GM21737 (cell line): ENCODE measurements around the gene IL12A.

Experiments used
- ATAC-seq: cut with Tn5 transposase; IDR thresholded peaks from one replicate; pipeline ENCODE4 v1.9.1; 2021; ENCODE audit warnings: mild to moderate bottlenecking, moderate library complexity; ENCODE audit not compliant: unreplicated experiment

Gene IL12A

DNA sequence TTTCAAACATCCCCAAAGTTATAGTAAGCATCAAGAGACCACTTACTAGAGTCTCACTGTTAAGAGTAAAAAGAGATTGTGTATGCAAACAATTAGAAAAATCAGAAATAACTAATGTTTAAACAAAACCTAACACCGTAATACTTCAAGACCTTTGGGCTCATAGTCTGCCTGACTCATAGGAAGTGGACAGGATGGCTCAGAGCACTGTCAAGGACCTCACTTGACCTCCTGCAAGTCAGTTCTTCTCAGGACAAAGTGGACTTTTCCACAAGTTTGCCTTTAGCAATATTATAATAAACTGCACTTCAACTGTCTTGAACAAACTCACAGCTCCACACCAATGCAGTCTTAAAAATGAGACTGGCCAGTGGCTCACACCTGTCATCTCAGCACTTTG is 34.8 kb downstream of the IL12A start:
- no peak for ATAC-seq

DNA sequence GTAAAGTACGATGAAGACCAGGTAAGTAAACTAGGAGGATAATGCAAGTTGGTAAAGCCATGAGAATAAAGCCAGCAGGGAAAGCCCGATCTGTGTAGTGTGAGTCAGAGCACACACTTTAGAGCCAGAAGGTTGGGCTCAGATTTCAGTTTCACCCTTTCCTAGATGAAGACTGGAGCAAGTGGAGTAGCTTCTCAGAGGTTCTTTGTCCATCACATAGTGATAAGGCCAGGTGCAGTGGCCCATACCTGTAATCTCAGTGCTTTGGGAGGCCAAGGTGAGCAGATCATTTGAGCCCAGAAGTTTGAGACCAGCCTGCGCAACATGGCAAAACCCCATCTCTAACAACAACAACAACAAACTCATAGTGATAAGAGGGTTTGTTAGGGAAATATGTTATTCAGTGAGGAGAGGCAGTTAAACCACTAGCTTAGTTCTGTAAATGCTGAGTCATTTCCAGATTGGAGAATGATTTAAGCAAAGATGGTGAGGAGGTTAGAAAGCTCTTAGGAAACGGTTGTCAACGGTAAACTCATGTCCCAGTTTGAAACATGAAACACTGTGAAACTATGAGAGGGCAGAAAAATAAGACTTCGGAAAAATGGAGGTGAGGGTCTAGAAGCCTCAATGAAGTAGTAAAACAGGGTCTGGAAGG is 39.0 kb downstream of the IL12A start:
- ATAC-seq = peak; percentile 82

DNA sequence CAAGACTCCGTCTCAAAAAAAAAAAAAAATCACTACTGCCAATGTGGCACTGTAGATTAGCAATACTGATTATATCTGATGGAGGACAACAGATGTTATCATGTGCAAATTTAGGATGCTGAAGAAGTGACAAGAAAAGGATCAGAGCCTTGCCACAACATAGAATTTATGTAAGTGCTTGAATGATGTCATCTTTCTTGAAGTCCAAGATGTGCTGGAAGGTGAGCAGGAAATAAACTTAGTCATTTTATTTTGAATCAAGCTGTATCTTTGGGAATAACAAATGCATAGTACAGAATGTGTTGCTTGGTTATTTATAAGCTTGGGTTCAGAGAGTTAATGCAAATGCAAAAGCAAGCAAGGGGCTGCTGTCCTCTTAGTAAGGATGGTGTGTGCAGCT is 47.1 kb downstream of the IL12A start:
- no peak for ATAC-seq

DNA sequence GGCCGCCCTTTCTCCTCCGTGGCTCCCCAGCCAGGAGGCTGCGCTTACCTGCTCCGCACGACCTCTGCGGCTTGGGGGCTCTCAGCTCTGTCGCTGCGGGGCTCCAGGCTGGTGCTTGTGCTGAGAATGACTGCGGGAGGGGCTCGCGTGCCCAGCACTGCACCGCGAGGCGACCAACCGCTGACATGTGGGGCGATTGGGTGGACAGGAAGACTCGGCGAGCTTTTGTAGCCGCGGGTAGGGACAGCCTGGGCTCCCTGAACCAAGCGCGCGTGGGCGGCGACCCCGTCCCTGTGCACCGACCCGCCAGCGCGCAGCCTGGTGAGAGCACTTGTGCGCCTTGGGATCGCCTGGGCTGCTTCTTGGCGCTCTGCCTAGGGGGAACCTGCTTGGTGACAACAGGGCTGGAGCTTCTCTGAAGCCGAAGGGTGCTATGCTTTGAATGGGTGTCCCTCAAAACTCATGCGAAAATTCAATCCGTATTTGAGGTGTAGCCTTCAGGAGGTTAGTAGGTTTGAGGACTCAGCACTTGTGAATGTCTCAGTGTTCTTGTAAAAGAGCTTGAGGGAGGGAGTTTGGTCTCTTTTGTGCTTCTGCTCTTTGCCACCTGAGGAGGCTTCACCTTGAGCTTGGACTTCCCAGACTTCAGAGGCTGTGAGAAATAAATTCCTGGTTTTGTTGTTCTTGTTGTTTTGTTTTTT is 50.4 kb downstream of the IL12A start:
- ATAC-seq = no peak

DNA sequence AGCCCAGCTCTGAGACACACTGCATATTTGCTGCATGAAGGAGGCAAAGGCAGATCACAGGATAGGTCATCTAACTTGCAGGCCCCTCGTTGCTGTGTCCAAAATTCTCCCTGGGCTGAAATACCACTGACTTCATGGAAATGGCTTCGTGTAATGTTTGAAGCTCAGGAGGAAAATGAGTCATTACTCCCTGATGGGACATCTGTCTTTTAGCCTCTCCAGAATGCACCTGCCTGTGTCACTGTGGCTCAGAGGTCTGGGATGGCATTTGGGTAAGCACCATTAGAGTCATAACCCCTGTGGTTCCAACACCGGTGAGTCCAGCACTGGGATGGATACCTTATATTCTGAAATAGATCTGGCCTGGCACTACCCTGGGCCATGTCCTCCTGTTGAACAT is 51.5 kb downstream of the IL12A start:
- no peak for ATAC-seq

DNA sequence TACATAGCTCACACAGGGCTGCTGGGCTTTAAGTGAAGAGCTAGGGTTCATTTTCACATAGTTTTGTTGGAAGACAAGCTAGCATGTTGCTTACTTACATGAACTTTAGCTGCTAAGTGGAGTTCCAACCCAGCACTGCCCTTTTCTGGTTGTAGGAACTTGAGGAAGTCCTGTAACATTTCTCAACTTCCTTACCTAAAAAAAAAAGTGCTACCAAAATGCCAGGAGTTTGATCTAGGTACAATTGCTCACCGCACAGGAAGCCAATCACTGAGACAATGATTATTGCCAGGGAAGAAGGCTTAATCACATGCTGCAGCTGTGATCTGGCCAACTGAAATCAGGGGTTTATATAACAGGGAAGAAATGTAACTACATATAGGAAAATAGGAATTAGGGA is 52.8 kb downstream of the IL12A start:
- ATAC-seq = no peak

DNA sequence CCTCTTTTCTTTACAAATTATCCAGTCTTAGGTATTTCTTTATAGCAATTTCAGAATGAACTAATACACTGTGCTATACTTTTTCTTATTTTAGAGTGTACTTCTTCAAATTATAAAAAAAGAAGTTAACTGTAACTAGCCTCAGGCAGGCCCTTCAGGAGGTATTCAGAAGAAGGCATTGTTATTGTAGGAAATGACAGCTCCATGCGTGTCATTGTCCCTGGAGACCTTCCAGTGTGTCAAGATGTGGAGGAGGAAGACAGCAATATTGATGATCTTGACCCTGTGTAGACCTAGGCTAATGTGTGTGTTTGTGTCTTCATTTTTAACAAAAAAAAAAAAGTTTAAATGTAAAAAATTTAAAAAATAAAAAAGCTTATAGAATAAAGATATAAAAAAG is 55.5 kb downstream of the IL12A start:
- ATAC-seq = no peak
